ENCODE results near the gene PER2. TPM values are rescaled to one million over a fixed set of nuclear protein-coding genes. Genes with fewer than 3 reads are reported as not detected.

PER2 gene
- total and polyA plus RNA-seq, 7 experiments from 2014 or later = 7.0 to 28.6 (median 13.5) TPM

GRCh38 chr2:238207006-238207405, 81.4 kb downstream of the PER2 start:
- Mint-ChIP-seq H3K4me3 (no peak overlapping the region), H3K36me3 (peaks cover 0 to 5% (median 0%) of the 10 kb centered on the region in 5 donors), H3K27ac (no peak overlapping the region), H3K4me1 (peaks cover 11 to 18% (median 14%) of the 10 kb centered on the region in 7 donors), H3K27me3 (peaks cover 0 to 6% (median 0%) of the 10 kb centered on the region in 5 donors), H3K9me3 (no peaks in the 10 kb centered on the region)
- no peak overlapping the region for H3K4me3 ChIP-seq (ENCODE audit: low read length)
- no peak for DNase-seq
- no peak for ATAC-seq
- POLR2A ChIA-PET = no interaction called here
- intact Hi-C loops (cut with micrococcal nuclease) = no loop called here
- no peaks in the 10 kb centered on the region for H3K36me3 ChIP-seq (ENCODE audit: control insufficient read depth in 2 of 3, insufficient read depth in 3 of 3, low read length in 3 of 3)
- CTCF ChIA-PET = no interaction called here
- H3K4me1 ChIP-seq (ENCODE audit: control insufficient read depth in 2 of 2, insufficient read depth in 2 of 2, low read length in 2 of 2) = peaks cover 9 to 11% of the 10 kb centered on the region in 2 donors
- no peaks in the 10 kb centered on the region for H3K9me3 ChIP-seq (ENCODE audit: control insufficient read depth in 2 of 3, low read length in 3 of 3)
- no peak overlapping the region for H3K27ac ChIP-seq (ENCODE audit: low read depth, low read length)
- H3K27me3 ChIP-seq (ENCODE audit: control insufficient read depth in 2 of 2, insufficient read depth in 2 of 2, low read length in 2 of 2) = no peaks in the 10 kb centered on the region

GRCh38 chr2:238203973-238204683, 84.3 kb downstream of the PER2 start:
- no peaks in the 10 kb centered on the region for H3K9me3 Mint-ChIP-seq
- H3K9me3 ChIP-seq (ENCODE audit: control insufficient read depth in 2 of 3, low read length in 3 of 3) = no peaks in the 10 kb centered on the region
- peaks cover 0 to 4% (median 0%) of the 10 kb centered on the region in 5 donors for H3K27me3 Mint-ChIP-seq
- peaks cover 26 to 47% (median 38%) of the 10 kb centered on the region in 7 donors for H3K4me1 Mint-ChIP-seq
- H3K36me3 Mint-ChIP-seq = peaks cover 0 to 6% (median 0%) of the 10 kb centered on the region in 5 donors
- DNase-seq (no peak), ATAC-seq (no peak)
- peak overlapping the region; percentile 82 to 95 (median 91) for H3K27ac Mint-ChIP-seq
- H3K4me1 ChIP-seq (ENCODE audit: control insufficient read depth in 2 of 2, insufficient read depth in 2 of 2, low read length in 2 of 2) = peaks cover 20 to 30% of the 10 kb centered on the region in 2 donors
- ChIA-PET POLR2A (interaction anchor here (0.6 to 2.8 kb wide), 8 partner anchors 10 to 516 kb away, joined by 3 to 17 read pairs (median 5); partner anchors contain the start of gene SCLY), CTCF (no interaction called here)
- intact Hi-C loops (cut with micrococcal nuclease) = loop anchor here (1.0 to 5.0 kb wide), 9 partner anchors 27 to 512 kb away; partner anchors contain the start of genes PER2 (in 2 of the 2), ERFE (in 1 of the 2), HES6 (in 1 of the 2) and UBE2F (in 1 of the 2)
- peak overlapping the region; percentile 91 for H3K27ac ChIP-seq (ENCODE audit: low read depth, low read length)
- H3K36me3 ChIP-seq (ENCODE audit: control insufficient read depth in 2 of 3, insufficient read depth in 3 of 3, low read length in 3 of 3) = no peaks in the 10 kb centered on the region
- peak overlapping the region; percentile 62 for H3K4me3 ChIP-seq (ENCODE audit: low read length)
- H3K27me3 ChIP-seq (ENCODE audit: control insufficient read depth in 2 of 2, insufficient read depth in 2 of 2, low read length in 2 of 2) = no peaks in the 10 kb centered on the region
- peak overlapping the region; percentile 73 to 90 (median 84) for H3K4me3 Mint-ChIP-seq

GRCh38 chr2:238203094-238203972, 85.1 kb downstream of the PER2 start, which contains the start of gene ILKAP:
TSS of gene ILKAP (minus strand) at chr2:238203695. CDS start at chr2:238203553, 142 bp downstream.
- peaks cover 28 to 55% (median 43%) of the 10 kb centered on the region in 7 donors for H3K4me1 Mint-ChIP-seq
- DNase-seq = peak; percentile 87 to 95 (median 92)
- ChIA-PET POLR2A (interaction anchor here (0.6 to 2.8 kb wide), 13 partner anchors 11 to 423 kb away, joined by 3 to 17 read pairs (median 5); partner anchors contain the start of genes PER2 and SCLY), CTCF (interaction anchor here (1.2 kb wide), 1 partner anchor 345 kb away, joined by 3 read pairs; no protein-coding TSS in a partner anchor)
- H3K27me3 ChIP-seq (ENCODE audit: control insufficient read depth in 2 of 2, insufficient read depth in 2 of 2, low read length in 2 of 2) = no peaks in the 10 kb centered on the region
- peak within 1 kb of the TSS; percentile 84 to 94 (median 88) for H3K4me3 Mint-ChIP-seq
- H3K27ac Mint-ChIP-seq = peak within 1 kb of the TSS; percentile 84 to 95 (median 92)
- peak within 1 kb of the TSS; percentile 67 for H3K4me3 ChIP-seq (ENCODE audit: low read length)
- ATAC-seq = peak; percentile 98
- intact Hi-C loops (cut with micrococcal nuclease) = loop anchor here (1.0 to 5.0 kb wide), 9 partner anchors 28 to 511 kb away; partner anchors contain the start of genes PER2 (in 2 of the 2), ERFE (in 1 of the 2), HES6 (in 1 of the 2) and UBE2F (in 1 of the 2)
- H3K9me3 ChIP-seq (ENCODE audit: control insufficient read depth in 2 of 3, low read length in 3 of 3) = no peaks in the 10 kb centered on the region
- H3K36me3 ChIP-seq (ENCODE audit: control insufficient read depth in 2 of 3, insufficient read depth in 3 of 3, low read length in 3 of 3) = no peaks in the 10 kb centered on the region
- peaks cover 0 to 4% (median 0%) of the 10 kb centered on the region in 5 donors for H3K27me3 Mint-ChIP-seq
- peak within 1 kb of the TSS; percentile 91 for H3K27ac ChIP-seq (ENCODE audit: low read depth, low read length)
- H3K9me3 Mint-ChIP-seq = no peaks in the 10 kb centered on the region
- H3K4me1 ChIP-seq (ENCODE audit: control insufficient read depth in 2 of 2, insufficient read depth in 2 of 2, low read length in 2 of 2) = peaks cover 20 to 35% of the 10 kb centered on the region in 2 donors
- H3K36me3 Mint-ChIP-seq = peaks cover 0 to 9% (median 0%) of the 10 kb centered on the region in 5 donors

- H3K36me3 ChIP-seq (ENCODE audit: control insufficient read depth in 2 of 3, insufficient read depth in 3 of 3, low read length in 3 of 3) = no peaks in the 10 kb centered on the region
- Mint-ChIP-seq H3K4me3 (peak overlapping the region; percentile 83 to 94 (median 88)), H3K36me3 (peaks cover 0 to 9% (median 0%) of the 10 kb centered on the region in 5 donors), H3K4me1 (peaks cover 32 to 62% (median 50%) of the 10 kb centered on the region in 7 donors), H3K27ac (peak overlapping the region; percentile 83 to 95 (median 89)), H3K9me3 (no peaks in the 10 kb centered on the region), H3K27me3 (peaks cover 0 to 4% (median 0%) of the 10 kb centered on the region in 5 donors)
- ChIA-PET CTCF (interaction anchor here (1.2 kb wide), 1 partner anchor 344 kb away, joined by 3 read pairs; no protein-coding TSS in a partner anchor), POLR2A (interaction anchor here (0.6 to 2.8 kb wide), 15 partner anchors 9 to 422 kb away, joined by 3 to 17 read pairs (median 3); partner anchors contain the start of genes PER2 and SCLY)
- peaks cover 20 to 35% of the 10 kb centered on the region in 2 donors for H3K4me1 ChIP-seq (ENCODE audit: control insufficient read depth in 2 of 2, insufficient read depth in 2 of 2, low read length in 2 of 2)
- no peak for ATAC-seq
- peak overlapping the region; percentile 67 for H3K4me3 ChIP-seq (ENCODE audit: low read length)
- DNase-seq = peak in 3 of 9 donors; percentile 8 to 25 (median 11)
- intact Hi-C loops (cut with micrococcal nuclease) = loop anchor here (1.0 to 5.0 kb wide), 9 partner anchors 29 to 510 kb away; partner anchors contain the start of genes PER2 (in 2 of the 2), ERFE (in 1 of the 2), HES6 (in 1 of the 2) and UBE2F (in 1 of the 2)
- no peaks in the 10 kb centered on the region for H3K9me3 ChIP-seq (ENCODE audit: control insufficient read depth in 2 of 3, low read length in 3 of 3)
- H3K27ac ChIP-seq (ENCODE audit: low read depth, low read length) = peak overlapping the region; percentile 91
- no peaks in the 10 kb centered on the region for H3K27me3 ChIP-seq (ENCODE audit: control insufficient read depth in 2 of 2, insufficient read depth in 2 of 2, low read length in 2 of 2)
Measured at GRCh38 chr2:238202326-238203093, 85.9 kb downstream of the PER2 start.
